Measurements from ENCODE around the gene UGGT2.
A peak's percentile ranks its signal among the peaks of the same experiment; 100 is the strongest.
"Not testable (repeated sequence)": the region's sequence is repeated elsewhere in the genome, so short reads cannot be mapped to it uniquely, and the experiment has no call there.

The UGGT2 gene

DNA sequence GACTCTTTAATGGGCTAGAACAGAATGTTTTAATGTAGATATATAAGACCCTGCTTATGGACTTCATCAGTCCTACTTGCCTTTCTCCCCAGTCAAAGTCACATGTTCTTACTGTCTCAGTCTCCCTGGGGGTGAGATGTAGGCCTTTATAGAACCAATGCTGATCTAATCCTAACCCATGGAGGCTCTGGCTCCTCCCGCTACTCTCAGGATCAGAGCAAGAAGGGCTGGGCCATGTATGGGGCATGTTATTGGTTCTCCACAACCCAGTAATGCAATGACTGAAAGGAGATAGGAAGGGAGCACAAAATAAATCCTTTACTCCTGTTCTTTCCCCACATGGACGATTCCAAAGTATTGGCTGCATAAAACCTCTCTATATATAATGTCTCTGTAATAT, 82.3 kb downstream of the UGGT2 start:
- TF ChIP-seq POLR2A (IDR thresholded peaks at IDR 0.05; ENCODE audit: low read length) = no peak
- peak in 1 of 2 experiments; percentile 3 for DNase-seq

DNA sequence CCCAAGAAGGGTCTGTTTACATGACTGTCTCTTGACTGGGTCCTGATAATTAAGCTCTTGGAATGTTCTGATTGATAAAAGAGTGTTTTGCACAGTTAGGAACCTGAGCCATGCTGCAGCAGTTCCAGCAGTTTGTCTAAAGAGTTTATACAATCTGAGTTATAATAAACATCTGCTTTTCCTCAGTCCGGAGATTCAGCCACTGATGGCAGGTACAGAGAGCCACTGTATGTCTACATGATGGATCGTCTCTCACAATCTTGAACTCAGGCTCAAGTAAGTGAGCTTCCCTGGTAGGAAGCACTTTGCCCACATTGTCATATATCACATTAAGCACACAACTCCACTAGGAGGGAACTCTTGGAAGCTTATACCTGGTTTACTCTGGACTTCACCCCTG, 84.3 kb downstream of the UGGT2 start:
- no peak for TF ChIP-seq POLR2A (IDR thresholded peaks at IDR 0.05; ENCODE audit: low read length)
- no peak for TF ChIP-seq GATA1 (IDR thresholded peaks at IDR 0.05; ENCODE audit: low read depth, low read length)
- no peak for DNase-seq

DNA sequence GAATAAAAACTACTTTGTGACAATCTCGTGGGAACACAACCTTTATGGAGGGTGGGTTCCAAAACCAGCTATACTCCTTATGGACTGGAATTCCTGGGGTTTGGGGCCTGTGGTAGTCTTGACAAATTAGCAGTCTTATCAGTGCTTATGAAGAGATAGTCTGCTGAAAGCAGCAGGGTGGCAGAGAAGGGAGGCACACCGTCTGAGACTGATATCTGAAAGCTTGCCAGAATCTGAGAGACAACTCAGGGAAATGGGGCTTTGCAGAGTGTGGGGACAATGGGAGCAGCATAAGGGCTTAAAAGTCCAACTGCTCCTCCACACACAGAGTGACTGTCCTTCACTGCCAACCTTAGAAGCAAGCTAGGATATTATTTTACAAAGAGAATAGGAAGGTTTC, 95.9 kb downstream of the UGGT2 start:
- DNase-seq = peak; percentile 59 to 67
- TF ChIP-seq GATA1 (IDR thresholded peaks at IDR 0.05; ENCODE audit: low read depth, low read length) (no peak), POLR2A (IDR thresholded peaks at IDR 0.05; ENCODE audit: low read length) (no peak)

DNA sequence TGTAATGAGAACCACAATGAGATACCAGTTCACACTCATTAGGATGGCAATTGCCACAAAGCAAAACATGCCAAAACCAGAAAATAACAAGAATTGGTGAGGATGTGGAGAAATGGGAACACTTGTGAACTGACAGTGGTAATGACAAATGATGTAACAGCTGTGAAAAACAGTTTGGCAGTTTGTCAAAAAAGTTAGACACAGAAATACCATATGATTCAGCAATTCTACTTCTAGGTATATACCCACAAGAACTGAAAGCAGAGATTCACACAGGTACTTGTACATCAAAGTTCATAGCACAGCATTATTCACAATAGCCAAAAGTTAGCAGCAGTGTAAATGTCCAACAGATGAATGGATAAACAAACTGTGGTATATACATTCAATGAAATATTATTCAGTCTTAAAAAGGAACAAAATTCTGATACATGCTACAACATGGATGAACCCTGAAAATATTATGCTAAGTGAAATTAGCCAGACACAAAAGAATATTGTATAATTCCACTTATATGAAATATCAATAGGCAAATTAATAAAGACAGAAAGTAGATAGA, 96.5 kb downstream of the UGGT2 start:
- peak; percentile 69 to 89 for DNase-seq
- TF ChIP-seq POLR2A (IDR thresholded peaks at IDR 0.05; ENCODE audit: low read length) (no peak), GATA1 (IDR thresholded peaks at IDR 0.05; ENCODE audit: low read depth, low read length) (no peak)

DNA sequence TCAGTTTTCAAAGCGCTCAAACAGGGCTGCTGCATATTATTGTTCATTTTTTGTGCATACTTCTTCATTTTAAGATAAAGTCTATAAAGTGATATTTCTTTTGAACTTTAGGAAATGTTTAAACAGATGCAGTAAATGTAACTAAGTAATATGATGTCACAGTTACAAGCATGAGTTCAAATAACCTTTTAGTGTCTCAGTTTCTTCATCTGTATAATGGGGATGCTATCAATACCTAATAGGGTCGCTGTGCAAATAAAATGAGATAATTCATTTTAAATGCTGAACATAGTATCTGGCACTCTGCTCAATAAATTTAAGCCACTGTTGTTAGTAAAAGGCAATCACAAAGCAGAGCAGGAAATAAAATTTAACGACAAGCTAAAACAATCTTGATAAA, 97.5 kb downstream of the UGGT2 start:
- no peak for TF ChIP-seq GATA1 (IDR thresholded peaks at IDR 0.05; ENCODE audit: low read depth, low read length)
- no peak for TF ChIP-seq POLR2A (IDR thresholded peaks at IDR 0.05; ENCODE audit: low read length)
- no peak for DNase-seq

DNA sequence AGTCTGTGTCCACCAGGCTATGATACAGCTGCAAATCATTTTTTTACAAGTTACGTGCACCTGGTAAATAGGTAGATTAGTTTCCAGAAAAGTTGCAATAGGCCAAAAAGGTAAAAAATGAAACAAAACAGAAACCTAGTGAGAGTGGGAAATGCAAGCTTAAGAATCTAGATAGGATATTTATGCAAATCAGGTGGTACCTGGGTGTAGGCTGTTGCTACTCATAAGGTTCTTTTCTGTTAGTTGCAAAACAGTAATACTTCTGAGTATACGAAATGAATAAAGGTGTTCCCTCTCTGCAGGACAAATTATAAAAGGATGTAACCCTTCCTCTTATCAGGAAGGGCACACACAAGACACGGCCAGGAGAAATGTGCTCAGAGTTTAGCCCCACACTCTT, 97.9 kb downstream of the UGGT2 start:
- TF ChIP-seq GATA1 (IDR thresholded peaks at IDR 0.05; ENCODE audit: low read depth, low read length) (no peak), POLR2A (IDR thresholded peaks at IDR 0.05; ENCODE audit: low read length) (no peak)
- no peak for DNase-seq

DNA sequence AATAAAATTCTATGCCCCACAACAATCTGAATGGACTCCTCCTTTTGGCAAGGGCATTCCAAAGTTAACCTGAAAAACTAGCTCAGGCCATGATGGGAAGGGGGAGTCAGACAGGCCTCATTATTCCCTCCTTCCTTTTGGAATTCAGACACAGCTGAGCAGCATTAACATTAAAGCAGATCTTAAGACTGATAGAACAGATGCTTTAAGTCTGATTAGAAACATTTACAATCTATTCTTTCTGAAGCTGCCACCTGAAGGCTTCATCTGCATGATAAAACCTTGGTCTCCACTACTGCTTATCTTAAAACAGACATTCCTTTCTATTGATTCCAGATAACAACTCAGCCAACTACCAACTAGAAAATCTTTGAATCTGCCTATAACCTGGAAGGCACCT, 98.9 kb downstream of the UGGT2 start:
- no peak for TF ChIP-seq GATA1 (IDR thresholded peaks at IDR 0.05; ENCODE audit: low read depth, low read length)
- no peak for TF ChIP-seq POLR2A (IDR thresholded peaks at IDR 0.05; ENCODE audit: low read length)
- DNase-seq = peak in 1 of 2 experiments; percentile 35

DNA sequence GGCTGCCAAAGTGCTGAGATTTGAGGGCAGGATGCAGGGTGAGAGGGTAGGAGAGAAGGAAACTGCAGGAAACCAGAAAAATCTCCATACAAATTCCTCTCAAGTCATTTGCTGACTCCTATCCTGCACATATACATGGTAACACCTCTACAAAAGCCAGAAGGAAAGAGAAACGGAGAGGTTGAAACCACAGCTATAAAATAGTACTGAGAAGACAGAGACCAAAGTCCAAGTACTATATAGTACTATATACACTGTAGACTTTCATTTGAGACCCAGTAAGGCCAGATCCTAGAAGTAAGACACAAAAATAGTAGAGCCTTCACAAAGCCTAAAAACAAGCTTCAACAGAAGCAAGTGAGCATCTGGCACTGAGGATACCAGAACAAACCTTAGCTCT, 103.1 kb downstream of the UGGT2 start:
- TF ChIP-seq POLR2A (IDR thresholded peaks at IDR 0.05; ENCODE audit: low read length) (no peak), GATA1 (IDR thresholded peaks at IDR 0.05; ENCODE audit: low read depth, low read length) (no peak)
- no peak for DNase-seq

DNA sequence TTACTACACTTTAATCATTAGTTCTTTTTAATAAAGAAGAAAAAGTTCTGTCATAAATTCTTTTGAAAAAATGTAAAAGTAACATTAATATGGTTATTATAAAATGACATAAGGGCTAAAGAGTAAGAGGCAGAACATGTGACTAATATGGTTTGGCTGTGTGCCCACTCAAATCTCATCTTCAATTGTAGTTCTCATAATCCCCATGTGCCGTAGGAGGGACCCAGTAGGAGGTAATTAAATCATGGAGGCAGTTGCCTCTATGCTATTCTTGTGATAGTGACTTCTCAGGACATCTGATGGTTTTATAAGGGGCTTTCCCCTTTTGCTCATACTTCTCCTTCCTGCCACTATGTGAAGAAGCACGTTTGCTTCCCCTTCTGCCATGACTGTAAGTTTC, 104.5 kb downstream of the UGGT2 start:
- peak; percentile 15 to 22 for DNase-seq
- TF ChIP-seq GATA1 (IDR thresholded peaks at IDR 0.05; ENCODE audit: low read depth, low read length) (no peak), POLR2A (IDR thresholded peaks at IDR 0.05; ENCODE audit: low read length) (no peak)

DNA sequence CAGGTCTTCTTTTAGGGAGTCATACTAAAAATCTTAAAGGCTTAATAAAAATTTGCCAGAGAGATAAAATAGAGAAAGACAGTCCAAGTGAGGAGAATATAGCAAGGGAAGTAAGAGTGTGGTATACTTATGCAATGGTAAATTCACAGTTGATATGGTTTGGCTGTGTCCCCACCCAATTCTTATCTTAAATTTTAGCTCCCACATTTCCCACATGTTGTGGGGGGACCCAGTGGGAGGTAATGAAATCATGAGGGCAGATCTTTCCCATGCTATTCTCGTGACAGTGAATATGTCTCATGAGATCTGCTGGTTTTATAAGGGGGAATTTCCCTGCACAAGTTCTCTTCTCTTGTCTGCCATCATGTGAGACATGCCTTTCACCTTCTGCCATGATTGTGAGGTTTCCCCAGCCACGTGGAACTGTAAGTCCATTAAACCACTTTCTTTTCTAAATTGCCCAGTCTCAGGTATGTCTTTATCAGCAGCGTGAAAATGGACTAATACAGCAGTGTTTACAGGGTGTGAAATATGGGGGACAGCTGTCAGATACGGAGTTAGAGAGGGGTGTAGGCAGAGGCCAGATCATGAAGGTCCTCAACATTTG, 115.4 kb downstream of the UGGT2 start:
- TF ChIP-seq GATA1 (IDR thresholded peaks at IDR 0.05; ENCODE audit: low read depth, low read length) = no peak
- no peak for TF ChIP-seq POLR2A (IDR thresholded peaks at IDR 0.05; ENCODE audit: low read length)
- DNase-seq = peak; percentile 48 to 72

DNA sequence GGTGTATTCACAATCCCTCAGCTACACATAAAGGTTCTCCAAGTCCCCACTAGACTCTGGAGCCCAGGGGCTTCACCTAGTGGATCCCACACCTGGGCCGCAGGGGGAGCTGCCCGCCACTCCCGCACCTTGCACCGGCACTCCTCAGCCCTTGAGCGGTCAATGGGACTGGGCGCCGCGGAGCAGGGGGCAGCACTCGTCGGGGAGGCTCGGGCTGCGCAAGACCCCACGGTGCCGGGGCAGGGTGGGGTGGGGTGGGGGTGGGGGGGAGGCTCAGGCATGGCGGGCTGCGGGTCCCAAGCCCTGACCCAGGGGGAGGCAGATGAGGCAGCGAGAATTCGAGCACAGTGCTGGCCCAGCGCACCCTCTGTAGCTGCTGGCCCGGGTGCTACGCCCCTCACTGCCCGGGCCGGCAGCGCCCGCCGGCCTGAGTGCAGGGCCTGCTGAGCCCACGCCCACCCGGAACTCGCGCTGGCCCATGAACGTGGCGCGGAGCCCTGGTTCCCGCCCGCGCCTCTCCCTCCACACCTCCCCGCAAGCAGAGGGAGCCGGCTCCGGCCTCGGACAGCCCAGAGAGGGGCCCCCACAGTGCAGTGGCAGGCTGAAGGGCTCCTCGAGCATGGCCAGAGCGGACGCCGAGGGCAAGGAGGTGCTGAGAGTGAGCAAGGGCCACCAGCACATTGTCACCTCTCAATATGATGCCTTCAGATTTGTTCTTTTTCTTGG, 121.7 kb downstream of the UGGT2 start:
- no peak for DNase-seq
- no peak for TF ChIP-seq GATA1 (IDR thresholded peaks at IDR 0.05; ENCODE audit: low read depth, low read length)
- TF ChIP-seq POLR2A (IDR thresholded peaks at IDR 0.05; ENCODE audit: low read length) = no peak

DNA sequence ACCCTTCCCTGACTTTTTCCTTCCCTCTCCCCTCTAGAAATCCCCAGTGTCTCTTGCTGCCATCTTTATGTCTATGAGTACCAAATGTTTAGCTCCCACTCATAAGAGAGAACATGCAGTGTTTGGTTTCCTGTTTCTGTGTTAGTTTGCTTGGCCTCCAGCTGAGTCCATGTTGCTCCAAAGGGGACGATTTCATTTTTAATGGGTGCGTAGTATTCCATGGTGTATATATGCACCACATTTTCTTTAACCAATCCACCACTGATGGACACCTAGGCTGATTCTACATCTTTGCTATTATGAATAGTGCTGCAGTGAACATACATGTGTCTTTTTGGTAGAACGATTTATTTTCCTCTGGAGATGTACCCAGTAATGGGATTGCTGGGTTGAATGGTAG, 123.8 kb downstream of the UGGT2 start:
- TF ChIP-seq GATA1 (IDR thresholded peaks at IDR 0.05; ENCODE audit: low read depth, low read length) = no peak
- TF ChIP-seq POLR2A (IDR thresholded peaks at IDR 0.05; ENCODE audit: low read length) = no peak
- DNase-seq = no peak

DNA sequence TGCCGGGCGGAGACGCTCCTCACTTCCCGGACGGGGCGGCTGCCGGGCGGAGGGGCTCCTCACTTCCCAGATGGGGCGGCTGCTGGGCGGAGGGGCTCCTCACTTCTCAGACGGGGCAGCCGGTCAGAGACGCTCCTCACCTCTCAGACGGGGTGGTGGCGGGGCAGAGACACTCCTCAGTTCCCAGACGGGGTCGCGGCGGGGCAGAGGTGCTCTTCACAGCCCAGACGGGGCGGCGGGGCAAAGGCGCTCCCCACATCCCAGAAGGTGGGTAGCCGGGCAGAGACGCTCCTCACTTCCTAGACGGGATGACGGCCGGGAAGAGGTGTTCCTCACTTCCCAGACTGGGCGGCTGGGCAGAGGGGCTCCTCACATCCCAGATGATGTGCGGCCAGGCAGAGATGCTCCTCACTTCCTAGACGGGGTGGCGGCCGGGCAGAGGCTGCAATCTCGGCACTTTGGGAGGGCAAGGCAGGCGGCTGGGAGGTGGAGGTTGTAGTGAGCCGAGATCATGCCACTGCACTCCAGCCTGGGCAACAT, 124.8 kb downstream of the UGGT2 start:
- DNase-seq = not testable (repeated sequence)

DNA sequence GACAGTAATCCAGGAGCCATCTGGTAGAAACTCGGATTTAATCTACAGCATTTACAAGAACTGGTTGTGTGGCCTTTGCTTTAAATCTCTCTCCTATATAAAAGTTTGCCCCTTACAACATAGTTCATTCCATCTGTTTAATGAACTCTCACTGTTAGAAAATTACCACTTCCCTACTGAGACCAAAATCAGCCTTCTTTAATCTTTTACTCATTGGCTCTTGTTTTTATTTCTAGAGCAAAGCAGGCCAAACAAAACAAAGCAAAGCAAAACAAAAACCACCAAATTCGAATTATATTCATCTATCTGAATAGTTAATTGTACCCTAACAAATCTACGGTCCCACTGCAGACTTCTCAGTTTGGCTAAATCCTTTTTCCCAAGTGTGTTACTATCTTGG, 127.0 kb downstream of the UGGT2 start:
- TF ChIP-seq GATA1 (IDR thresholded peaks at IDR 0.05; ENCODE audit: low read depth, low read length) = no peak
- no peak for DNase-seq

All from erythroblast (primary cell).